Kidney epithelial cell (primary cell): ENCODE data around the gene KCNJ11. TPM values are rescaled to one million over a fixed set of nuclear protein-coding genes. Genes with fewer than 3 reads are reported as not detected.

Source experiments
- DNase-seq: peaks from one replicate; pipeline ENCODE4 v3.0.0-alpha.2; 2010; ENCODE audit warnings: low read depth
- H3K27me3 ChIP-seq: 2 replicates; pipeline ENCODE4 v1.6.0; 2011; ENCODE audit warnings: low read length; ENCODE audit not compliant: control insufficient read depth, insufficient read depth
- H3K36me3 ChIP-seq: 2 replicates; pipeline ENCODE4 v1.5.1; 2011; ENCODE audit warnings: low read length; ENCODE audit not compliant: control insufficient read depth, insufficient read depth
- H3K4me3 ChIP-seq: 2 replicates; pipeline ENCODE4 v1.5.1; 2011; ENCODE audit warnings: low read depth, mild to moderate bottlenecking, control low read depth, low read length
- CTCF ChIP-seq: IDR thresholded peaks from 2 replicates; pipeline ENCODE4 v1.5.1; 2011; ENCODE audit warnings: mild to moderate bottlenecking, moderate library complexity, low read length, control low read depth, inconsistent platforms; ENCODE audit not compliant: insufficient read depth, poor library complexity, severe bottlenecking
- total RNA-seq: library from RNA; depleted of rRNA; stranded (reverse); fragments of >200 nt; gene quantifications from 2 replicates; pipeline ENCODE4 v1.2.3, GENCODE V29; 2015

KCNJ11 gene
- total RNA-seq, 1 donor from 2014 or later, result 1.3 TPM

GRCh38 chr11:17383461-17383860 is 5.0 kb downstream of the KCNJ11 start:
- Histone ChIP-seq H3K27me3 (peaks cover 3% of the 10 kb centered on the region), H3K4me3 (no peak overlapping the region), H3K36me3 (no peaks in the 10 kb centered on the region)
- no peak for DNase-seq
- no peak for TF ChIP-seq CTCF

GRCh38 chr11:17382046-17382728 is 6.3 kb downstream of the KCNJ11 start:
- H3K27me3 ChIP-seq, result no peaks in the 10 kb centered on the region
- no peak for DNase-seq
- no peaks in the 10 kb centered on the region for H3K36me3 ChIP-seq
- TF ChIP-seq CTCF, result no peak
- no peak overlapping the region for H3K4me3 ChIP-seq

- H3K4me3 ChIP-seq, result no peak overlapping the region
- H3K36me3 ChIP-seq, result no peaks in the 10 kb centered on the region
- no peak for TF ChIP-seq CTCF
- no peak for DNase-seq
- H3K27me3 ChIP-seq, result no peaks in the 10 kb centered on the region
Measured at GRCh38 chr11:17381156-17381555, 7.3 kb downstream of the KCNJ11 start.

- no peaks in the 10 kb centered on the region for H3K36me3 ChIP-seq
- H3K4me3 ChIP-seq, result no peak overlapping the region
- TF ChIP-seq CTCF, result no peak
- no peak for DNase-seq
- no peaks in the 10 kb centered on the region for H3K27me3 ChIP-seq
Measured at GRCh38 chr11:17379383-17380180, 8.9 kb downstream of the KCNJ11 start.

GRCh38 chr11:17378655-17379054 is 9.8 kb downstream of the KCNJ11 start:
- Histone ChIP-seq H3K36me3 (no peaks in the 10 kb centered on the region), H3K27me3 (no peaks in the 10 kb centered on the region), H3K4me3 (no peak overlapping the region)
- no peak for TF ChIP-seq CTCF
- DNase-seq, result no peak
